Activated CD8-positive, alpha-beta memory T cell treated with anti-CD3 and anti-CD28 coated beads for 4 hours (primary cell): Measurements from ENCODE around the gene STRA8.

ENCODE experiments used
- DNase-seq, 2 donors: peaks; one replicate each; pipeline ENCODE4 v3.0.0-alpha.2; 2020; ENCODE audit warnings: low read depth in 2 of 2

The STRA8 gene

GRCh38 chr7:135238112-135238744 lies 4.6 kb downstream of the STRA8 start:
- DNase-seq: no peak

DNA sequence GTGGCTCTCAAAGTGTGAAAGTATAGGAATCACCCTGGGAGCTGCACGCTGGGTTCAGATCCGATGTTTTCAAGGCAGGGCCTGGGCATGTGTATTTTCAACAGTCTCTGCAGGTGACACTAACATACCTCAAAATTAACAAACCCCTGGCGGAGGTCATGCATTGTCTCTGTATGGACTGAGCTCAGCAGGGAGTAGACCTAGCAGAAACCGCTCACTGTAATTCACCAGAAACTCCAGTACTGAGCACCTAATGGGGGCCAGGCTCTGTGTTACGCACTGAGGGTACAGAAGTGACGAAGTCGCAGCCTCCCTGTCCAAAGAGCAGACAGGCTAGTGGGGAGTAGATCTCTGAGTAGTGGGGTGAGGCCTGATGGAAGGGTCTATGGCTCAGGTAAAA lies 5.6 kb downstream of the STRA8 start:
- DNase-seq: no peak

GRCh38 chr7:135240441-135240840 lies 6.8 kb downstream of the STRA8 start:
- no peak for DNase-seq

DNA sequence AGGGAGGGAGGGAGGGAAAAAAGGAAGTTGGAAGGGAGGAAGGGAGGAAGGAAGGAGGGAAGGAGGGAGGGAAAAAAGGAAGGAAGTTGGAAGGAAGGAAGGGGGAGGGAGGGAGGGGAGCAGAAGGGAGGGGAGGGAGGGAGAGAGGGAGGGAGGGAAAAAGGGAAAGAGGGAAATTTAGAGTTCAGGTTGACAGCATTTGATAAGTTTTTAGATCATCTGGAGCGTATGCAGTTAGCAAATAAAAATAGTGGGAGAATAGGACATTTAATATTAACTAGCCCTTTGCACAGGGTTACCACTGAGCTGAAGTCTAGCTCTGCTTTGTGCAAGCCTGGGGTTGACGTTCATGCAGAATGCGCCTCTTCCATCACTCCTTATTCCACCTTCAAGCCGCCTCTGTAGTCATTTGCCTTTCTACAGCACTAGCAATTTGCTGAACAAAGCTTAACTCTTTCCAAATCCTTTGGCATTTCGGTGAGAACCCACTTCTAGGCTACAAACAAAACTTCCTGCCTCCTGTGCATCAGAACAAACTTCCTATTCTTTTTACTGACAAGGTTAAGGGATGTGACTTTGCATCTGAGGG lies 8.6 kb downstream of the STRA8 start:
- DNase-seq: no peak

- no peak for DNase-seq
Observed at GRCh38 chr7:135245226-135246190, 11.9 kb downstream of the STRA8 start.

DNA sequence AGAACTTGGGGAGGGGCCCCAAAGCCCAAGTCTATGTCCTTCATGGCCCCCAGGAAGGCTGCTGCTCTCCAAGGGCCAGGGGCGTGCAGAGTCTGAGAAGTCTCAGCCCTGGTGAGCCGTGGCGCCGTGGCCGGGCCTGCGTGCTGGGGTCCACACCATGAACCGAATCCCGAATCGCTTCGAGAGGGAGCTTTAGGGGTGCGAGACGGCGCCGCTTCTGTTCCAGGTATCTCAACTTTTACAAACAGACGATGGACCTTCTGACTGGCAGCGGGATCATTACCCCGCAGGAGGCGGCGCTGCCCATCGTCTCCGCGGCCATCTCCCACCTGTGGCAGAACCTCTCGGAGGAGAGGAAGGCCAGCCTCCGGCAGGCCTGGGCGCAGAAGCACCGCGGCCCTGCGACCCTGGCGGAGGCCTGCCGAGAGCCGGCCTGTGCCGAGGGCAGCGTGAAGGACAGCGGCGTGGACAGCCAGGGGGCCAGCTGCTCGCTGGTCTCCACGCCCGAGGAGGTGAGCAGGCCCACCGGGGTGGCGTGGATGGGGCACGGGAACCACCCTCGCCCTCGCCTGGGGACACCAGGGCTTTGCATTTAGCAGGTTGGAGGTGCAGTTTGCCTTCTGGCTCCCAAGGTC lies 12.7 kb downstream of the STRA8 start:
- DNase-seq: no peak

DNA sequence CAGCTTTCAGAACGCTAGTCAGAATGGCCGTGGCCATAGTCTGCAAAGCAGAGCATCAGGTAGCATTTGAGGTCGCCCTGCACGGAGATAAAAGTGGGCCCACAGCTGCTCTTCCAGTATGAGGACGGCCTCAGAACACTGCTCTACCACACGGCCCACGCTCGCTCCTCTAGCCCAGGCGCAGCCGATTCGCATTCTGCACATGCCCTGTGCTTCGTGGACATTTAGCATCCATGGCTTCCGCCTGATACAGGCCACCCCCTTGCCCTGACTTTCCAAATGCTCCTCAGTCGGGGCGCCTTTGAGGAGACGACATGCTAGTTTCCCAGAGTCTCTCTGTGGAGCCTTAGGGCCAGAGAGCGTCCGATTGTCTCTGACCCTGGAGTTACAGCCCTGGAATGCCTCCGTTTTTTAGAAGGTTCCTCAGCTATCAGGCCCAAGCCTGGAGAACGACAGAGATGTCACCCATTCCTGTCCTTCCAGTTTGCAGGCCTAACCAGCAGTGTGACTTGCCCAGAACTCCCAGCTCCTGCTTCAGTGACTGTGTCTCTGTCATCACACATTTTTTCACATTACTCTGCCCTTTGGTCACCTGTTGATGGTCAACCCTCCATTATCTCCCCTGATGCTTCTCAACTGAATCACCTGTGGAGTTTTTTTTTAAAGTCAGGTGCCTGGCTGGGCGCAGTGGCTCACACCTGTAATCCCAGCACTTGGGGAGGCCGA lies 14.3 kb downstream of the STRA8 start:
- DNase-seq: no peak

DNA sequence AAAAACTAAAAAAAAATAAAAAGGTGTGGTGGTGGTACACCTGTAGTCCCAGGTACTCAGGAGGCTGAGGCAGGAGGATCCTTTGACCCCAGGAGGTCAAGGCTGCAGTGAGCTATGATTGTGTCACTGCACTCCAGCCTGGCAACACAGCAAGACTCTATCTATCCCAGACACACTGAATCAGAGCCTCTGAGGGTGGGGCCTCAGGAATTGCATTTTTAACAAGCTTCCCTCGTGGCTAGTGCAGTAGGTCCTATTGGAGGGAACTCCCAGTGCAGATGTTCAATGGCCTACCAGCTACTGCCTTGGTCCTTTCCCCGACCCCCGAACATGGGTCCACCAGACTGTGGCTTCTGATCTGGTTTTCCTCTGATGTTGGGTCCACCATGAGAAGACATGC lies 14.9 kb downstream of the STRA8 start:
- DNase-seq: no peak

- no peak for DNase-seq
Observed at GRCh38 chr7:135251496-135252391, 18.1 kb downstream of the STRA8 start.

GRCh38 chr7:135253851-135254771 lies 20.5 kb downstream of the STRA8 start:
- DNase-seq: no peak

DNA sequence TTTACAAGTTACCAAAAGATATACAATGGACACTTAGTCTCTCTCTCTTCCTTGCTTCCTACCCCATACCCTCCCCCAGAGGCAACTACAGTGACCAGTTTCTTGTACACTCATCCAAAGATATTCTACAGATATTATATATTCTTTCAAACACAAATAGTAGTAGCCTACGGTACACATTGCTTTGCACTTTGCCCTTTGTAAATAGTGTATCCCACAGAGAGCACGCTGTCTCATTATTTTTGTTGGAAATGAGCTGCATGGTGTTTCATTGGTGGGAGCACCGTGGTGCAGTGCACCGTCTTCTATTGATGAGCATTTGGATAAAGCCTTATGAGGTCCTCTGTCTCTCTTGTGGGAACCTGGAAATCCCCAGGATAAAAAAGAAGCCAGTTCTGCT lies 24.2 kb downstream of the STRA8 start:
- no peak for DNase-seq

- DNase-seq: no peak
Observed at GRCh38 chr7:135258585-135258984, 24.9 kb downstream of the STRA8 start.

DNA sequence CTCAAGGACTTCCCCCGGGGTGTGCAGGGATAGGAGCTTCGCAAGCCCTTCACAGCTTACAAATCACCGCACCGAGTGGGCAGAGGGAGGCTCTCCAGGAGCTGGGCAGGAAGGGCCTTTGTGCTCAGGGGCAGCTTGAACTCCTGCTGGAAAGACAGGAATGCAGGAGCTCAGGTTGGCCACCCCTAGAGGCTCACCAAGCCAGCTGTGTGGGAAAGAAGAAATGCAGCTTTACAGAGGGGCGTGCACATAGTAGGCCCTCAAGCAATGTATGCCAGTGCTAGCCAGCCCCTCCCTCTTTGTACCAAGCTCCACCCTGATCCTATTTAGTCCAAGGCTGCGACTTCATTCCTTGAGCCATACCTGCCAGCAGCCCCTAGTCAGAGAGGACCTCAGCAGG lies 26.1 kb downstream of the STRA8 start:
- DNase-seq: no peak

GRCh38 chr7:135260470-135260869 lies 26.8 kb downstream of the STRA8 start:
- no peak for DNase-seq

DNA sequence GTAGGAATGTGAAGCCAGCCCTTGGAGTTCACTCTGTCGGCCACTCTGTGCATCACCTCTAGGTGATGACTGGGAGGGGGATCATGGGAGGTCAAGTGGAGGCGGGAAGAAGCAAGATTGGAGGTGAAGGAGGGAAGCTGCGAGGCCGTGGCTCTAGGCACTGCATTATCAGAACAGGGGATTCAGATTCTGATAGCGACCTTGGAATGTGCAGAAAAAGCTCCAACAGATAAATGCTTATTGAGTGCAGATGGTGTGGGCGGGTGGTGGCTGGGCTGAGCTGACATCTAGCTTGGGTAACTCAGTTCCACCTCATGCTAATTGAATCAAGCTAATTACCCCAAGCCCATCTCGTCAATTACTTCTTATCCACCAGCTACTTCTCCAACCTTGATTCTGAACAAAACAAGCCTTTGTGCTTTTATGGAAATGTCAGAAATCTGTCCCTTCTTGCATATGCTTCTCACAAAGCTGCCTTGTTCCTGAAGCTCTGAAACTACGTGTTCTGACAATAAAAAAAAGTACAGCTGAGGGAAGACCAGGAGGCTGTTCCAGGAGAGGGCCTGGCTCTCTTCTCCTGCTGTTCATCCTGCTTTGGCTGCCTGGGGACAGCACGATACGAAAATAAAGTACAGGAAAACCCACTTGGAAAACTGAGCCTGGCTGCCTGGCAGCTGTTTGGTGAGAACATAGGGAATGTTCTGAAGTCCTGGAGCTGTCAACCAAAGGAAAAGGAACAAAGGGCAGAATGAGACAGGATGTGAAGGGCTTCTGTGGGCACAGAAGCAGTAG lies 27.5 kb downstream of the STRA8 start:
- DNase-seq: no peak

GRCh38 chr7:135262623-135263320 lies 29.1 kb downstream of the STRA8 start:
- DNase-seq: no peak

DNA sequence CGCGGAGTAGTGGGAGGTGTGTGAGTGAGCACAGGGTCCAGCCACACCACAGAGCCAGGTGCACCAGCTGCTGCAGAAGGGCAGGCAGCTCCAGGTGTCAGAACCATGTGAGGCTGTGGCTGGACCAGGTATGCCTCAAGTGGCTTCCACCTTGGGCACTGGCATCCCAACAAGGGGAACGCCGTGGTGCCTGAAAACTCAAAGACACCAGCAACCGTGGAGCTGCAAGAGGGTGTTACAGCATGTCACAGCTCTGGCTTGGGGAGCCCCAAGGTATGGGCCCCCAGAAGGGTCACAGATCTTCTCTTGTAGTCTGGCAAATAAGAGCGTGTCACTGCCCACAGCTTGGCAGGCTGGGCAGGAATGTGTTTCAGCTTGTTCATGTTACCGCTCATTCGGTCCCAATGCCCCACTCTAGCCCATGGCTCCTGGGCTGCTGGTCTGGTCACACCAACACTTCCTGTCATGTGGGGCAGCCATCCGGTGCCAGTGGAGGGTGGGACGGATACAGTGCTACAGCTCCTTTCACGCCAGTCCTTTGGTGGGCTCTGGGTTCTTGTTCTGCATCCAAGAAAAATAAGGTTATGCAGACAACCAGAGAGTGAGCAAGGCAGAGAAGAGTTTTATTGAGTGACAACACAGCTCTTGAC lies 29.8 kb downstream of the STRA8 start:
- DNase-seq: no peak

GRCh38 chr7:135265637-135266036 lies 32.0 kb downstream of the STRA8 start:
- no peak for DNase-seq
